HG03103 (cell line): ENCODE measurements around the gene WARS2.
A peak's percentile ranks its signal among the peaks of the same experiment; 100 is the strongest.
"Not testable (repeated sequence)": the region's sequence is repeated elsewhere in the genome, so short reads cannot be mapped to it uniquely, and the experiment has no call there.

ENCODE experiments used
- ATAC-seq: cut with Tn5 transposase; IDR thresholded peaks from one replicate; pipeline ENCODE4 v1.9.1; 2021; ENCODE audit warnings: low read depth; ENCODE audit not compliant: unreplicated experiment

WARS2 gene

DNA sequence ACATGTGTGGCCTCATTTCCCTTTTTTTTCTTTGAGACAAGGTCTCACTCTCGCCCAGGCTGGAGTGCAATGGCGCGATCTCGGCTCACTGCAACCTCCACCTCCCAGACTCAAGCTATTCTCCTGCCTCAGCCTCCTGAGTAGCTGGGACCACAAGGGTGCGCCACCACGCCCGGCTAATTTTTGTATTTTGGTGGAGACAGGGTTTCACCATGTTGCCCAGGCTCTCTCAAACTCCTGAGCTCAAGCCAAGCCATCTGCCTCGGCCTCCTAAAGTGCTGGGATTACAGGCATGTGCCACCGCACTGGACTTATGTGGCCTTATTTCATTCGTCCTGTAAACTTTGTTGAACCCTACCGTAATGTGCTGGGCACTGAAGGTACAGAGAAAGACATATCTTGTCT, 569 bp upstream of the WARS2 start:
- ATAC-seq, result no peak

DNA sequence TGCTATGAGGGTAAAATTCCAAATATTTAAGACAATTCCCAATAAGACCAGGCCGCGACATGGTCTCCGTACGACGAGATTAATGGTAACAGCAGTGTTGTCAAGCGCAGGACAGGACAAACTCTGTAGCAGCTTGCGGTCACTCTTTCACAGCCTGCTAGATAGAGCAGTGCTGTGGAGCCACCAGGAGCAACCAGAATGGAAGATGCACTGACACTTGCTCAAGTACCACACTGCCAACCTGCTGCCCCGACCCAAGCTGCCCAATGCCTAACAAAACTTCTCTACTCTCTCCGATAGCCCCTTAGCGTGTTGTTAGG, 636 bp downstream of the WARS2 start:
- ATAC-seq, result peak; percentile 26

DNA sequence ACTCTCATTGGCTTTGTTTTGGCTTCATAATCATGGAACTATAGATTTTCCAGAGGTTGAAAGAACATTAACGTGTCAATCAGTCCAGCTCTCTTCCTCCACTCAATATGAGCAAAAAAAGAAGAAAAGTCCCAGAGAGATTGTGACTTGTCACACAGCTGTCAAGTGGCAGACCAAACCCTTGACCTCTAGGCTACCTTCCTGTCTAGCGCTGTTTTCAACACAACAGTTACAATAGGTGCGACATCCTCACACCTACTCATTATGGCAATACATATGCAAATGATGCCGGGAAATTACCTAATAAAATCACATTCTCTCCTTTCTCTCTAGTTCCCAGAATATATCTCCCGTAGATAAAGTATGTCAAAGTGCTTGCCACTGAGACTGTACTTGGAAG, 1.1 kb downstream of the WARS2 start:
- ATAC-seq, result peak; percentile 21

DNA sequence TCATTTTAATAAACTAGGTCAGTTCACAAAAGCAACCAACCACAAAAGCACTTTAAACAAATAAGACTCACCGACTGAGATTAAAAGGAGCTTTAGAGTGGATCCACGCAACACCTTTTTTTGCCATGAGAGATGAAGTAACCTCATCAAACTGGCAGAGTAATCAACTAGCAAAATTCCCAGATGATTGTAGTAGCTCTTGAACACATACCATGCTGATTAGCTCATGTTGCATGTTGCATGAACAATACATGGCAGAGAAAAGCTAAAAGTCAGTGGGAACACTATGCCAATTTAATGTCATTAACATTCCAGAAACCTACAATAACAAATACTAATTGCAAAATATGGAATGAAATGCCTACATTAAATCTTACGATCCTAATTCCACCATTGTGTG, 4.1 kb downstream of the WARS2 start:
- no peak for ATAC-seq

DNA sequence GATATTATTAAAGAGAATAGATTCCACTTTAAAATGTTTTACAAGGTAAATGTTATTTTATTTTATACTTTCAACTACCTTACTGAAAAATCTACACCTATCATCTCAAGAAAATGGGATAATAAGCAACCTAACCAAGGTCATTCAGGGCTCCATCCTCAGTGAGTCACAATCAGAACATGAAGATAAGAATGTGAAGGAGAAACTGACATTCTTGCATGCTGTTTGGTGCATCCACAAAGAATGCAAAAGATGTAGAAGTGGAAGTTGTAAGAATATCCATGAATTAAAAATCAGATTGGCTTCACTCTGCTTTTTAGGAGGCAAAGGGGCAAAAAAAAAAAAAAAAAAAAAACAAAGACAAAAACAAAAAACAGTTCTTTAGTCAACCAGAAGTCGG, 6.5 kb downstream of the WARS2 start:
- no peak for ATAC-seq

DNA sequence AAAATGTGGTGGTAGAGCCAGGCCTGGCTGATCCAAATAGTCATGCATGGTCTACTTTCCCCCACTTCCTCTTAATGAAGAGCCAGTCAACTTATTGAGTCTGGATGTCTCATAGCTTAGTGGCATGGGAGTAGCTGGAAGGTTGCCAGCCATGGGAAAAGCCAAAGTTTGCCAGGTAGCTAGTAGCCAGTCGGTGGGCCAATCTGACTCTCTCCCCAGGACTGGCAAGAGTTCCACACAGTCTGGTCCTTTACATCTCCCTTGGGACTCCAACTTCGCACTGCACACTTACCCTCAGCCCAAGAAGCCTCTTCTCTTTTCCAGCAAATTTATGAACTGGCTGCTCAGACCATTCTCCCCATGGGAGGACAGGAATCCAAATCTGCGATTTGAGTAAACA, 8.3 kb downstream of the WARS2 start:
- no peak for ATAC-seq

DNA sequence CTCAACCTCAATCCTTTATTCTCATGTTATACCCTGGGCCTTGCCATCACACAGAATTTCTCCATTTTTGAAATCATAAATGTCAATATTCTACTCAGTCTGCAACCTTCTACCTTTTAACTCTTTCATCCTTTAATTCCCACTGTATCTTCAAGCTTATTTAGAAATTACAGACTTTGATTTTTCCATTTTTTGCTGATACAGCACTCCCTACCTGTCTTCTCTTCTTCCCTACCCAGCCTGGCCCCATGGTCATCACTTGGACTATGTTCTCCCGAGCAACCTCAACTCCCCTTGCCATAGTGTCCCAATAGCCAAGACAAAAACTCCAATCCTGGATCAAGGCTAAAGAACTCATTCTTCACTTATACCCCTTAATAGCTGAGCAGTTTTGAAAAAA, 14.6 kb downstream of the WARS2 start:
- no peak for ATAC-seq

DNA sequence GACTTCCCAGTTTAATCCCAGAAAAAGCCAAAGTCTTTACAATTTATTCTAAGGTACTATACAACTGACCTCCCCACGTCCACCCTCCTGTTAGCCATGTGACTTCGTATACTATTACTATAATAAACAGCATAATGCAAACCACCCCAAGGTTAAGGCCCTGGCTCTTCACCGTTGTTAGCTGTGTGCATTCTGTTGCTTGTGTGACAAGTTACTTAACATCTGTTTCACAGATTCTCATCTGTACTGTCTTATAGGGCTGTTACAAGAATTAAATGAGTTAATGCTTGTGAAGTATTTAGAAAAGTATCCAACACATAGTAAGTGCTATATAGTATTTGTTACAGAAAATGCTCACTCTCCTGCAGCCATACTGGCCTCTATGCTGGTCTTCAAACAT, 15.7 kb downstream of the WARS2 start:
- no peak for ATAC-seq

DNA sequence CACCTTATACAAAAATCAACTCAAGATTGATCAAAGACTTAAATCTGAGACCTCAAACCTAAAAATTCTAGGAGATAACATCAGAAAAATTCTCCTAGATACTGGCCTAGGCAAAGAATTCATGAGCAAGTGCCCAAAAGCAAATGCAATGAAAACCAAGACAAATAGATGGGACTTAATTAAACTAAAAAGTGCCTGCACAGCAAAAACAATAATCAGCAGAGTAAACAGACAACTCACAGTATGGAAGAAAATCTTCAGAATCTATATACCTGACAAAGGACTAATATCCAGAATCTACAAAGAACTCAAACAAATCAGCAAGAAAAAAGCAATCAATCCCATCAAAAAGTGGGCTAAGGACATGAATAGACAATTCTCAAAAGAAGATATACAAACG, 18.6 kb downstream of the WARS2 start:
- not testable (repeated sequence) for ATAC-seq

DNA sequence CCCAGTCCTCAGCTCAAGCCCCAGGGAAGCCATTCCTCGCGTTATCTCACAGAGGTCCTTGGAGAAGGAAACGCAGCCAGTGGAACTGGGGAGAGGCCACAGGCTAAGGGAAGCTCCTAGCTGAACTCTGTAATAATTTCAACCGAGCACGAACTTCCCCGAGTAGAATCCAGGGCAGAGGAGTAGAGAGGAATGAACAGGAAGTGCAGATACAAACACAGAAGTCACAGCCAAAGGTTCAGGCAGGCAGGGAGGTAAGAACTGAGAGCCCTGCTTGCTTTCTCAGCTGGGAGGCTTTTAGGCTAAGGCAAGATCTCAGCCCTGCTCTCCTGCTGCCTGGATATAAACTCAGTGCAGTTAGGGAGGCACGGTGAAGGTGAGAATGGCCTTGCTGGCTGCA, 23.7 kb downstream of the WARS2 start:
- no peak for ATAC-seq

DNA sequence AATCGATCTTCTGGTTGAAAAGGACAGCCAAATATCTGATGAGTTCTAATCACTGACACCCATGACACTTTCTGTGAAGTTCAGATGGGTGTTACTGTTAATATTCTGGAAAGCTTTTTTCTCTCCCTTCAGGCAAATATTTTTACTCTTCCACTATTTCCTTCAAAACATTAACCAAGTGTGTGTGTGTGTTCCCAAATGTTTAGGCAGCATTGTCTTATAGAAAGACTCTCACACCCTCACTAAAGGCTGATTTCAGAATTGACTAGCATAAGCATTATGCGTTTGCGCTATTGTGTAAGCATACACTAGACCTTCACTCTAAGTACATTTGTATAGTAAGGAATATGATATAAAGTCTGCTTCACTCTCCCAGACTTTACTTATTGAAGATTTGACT, 24.7 kb downstream of the WARS2 start:
- ATAC-seq, result no peak

DNA sequence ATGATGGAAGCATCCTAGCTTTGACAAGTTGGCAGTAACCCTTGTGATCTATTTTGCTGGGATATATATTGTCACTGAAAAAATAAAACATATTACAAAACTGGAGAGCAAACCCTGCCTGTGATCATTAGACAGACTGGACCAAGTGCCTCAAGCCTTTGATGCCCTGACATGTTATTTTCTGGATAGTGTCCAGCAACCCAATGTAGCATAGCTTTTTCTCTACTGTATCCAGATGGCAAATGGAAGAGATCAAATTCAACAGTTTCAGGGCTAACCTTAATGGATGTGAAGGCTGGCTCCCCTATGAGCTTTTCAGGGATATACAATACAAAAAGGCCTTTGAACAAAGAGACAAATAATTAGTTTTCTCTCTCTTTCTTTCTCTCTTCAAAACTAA, 25.1 kb downstream of the WARS2 start:
- no peak for ATAC-seq

DNA sequence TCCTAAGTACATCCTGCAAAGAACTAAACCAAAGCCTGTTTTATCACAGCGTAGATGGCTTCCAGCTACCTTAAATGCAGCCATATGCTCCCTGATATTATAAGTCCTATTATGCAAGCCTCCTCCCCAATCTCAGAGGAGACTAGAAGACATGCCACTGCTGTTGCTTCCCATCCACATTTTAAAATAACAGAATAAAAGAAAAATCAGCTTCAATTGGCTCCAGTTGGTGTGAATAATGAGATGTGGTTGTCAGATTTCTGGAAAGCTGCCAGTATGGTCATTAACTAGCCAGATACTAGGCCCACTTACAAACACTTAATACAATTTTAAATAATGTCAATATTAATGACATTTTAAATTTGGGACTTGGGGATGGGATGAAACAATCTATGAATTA, 25.7 kb downstream of the WARS2 start:
- no peak for ATAC-seq

DNA sequence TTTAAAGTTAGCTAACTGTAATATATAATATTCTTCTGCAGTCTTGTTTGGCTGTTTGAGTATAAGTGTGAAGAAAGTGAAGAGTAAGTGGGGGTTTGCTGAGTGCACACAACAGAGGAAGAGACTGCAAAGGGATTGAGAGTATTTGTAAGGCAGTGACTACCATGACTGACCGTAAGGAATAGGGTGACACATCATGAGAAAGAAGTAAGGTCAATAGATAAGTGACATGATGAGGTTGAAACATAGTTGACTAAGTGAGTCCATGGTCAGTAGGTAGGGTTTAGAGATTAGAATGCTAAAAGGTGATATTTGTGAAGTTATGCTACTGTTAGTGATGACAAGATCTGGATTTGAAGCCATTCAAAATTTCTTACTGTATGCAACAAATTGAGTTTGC, 27.7 kb downstream of the WARS2 start:
- no peak for ATAC-seq

DNA sequence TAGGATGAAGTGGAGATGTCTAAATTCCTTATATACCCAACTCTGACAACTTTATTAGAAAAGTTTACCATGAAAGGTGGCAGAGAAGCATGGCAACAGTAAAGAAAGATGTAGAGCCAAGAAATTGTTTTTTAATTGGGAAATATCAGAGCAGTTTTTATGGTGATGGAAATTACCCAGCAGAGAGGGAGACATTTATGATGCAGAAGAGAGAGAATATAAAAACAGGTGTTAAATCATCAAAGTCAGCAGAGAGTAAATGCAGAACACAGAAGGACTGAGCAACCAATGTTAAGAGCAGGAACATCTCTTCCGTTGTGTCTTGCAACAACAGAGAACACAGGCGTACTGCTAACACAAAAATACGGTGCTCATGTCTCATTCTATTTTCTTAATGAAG, 28.2 kb downstream of the WARS2 start:
- no peak for ATAC-seq

DNA sequence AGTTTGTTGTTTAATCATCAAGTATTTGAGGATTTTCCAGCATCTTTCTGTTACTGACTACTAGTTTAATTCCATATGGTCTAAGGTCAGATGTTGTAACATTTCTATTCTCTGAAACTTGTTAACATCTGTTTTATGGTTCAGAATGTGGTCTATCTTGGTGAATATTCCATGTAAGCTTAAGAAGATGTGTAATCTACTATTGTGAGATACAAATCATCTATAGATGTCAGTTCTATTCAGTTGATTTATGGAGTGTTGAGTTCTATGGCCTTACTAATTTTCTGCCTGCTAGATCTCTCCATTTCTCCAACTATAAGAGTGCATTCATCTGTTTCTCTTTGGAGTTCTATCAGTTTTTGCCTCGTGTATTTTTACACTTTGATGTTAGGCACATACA, 31.5 kb downstream of the WARS2 start:
- ATAC-seq, result no peak

DNA sequence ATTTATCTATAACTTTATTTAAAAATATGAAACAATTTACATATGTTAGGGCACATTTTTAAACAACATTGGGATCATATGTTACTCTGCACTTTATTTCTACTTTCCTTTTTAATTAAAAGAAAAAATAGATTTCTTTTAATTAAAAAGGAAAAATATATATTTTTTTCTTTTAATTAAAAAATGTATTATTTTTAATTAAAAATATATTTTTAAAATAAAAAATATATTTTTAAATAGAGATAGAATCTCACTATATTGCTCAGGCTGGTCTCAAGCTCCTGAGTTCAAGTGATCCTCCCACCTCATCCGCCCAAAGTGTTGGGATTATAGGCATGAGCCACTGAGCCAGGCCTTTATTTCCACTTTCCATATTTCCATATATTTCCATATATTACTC, 36.7 kb downstream of the WARS2 start:
- no peak for ATAC-seq

DNA sequence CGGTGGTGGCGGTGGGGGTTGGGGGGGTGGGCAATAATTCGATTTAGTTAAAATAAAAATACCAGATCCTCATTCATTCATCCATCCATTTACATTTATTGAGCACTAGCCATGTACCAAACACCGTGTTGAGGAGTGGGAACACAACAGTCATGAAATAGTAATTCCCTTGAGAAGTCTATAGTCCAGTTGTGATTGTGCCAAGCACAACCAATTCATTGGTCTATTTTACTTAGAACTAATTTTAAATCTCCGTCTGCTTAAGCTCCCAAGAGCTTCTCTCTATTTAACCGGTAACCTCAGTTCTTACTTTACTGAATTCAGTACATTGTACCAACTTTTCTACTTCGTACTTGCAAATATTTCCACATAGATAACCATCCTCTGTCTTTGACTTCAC, 38.4 kb downstream of the WARS2 start:
- no peak for ATAC-seq

DNA sequence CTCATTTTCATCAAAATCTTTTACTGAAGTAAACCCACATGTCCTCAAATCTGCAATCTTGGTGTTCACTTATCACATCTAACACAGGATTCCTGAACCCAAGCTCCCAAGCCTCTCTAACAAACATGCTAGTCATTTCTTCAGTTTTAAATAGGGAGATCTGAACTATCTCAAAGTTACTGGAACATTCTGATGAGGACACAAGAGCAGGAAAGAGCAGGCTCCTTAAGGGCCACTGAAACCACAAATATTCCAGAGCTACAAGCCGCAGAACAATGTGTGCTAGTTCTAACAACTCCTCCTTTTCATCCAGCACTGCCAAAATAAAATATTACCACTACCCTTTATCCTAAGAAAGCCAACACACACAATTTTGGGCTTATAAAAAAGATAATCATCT, 38.9 kb downstream of the WARS2 start:
- ATAC-seq, result no peak

DNA sequence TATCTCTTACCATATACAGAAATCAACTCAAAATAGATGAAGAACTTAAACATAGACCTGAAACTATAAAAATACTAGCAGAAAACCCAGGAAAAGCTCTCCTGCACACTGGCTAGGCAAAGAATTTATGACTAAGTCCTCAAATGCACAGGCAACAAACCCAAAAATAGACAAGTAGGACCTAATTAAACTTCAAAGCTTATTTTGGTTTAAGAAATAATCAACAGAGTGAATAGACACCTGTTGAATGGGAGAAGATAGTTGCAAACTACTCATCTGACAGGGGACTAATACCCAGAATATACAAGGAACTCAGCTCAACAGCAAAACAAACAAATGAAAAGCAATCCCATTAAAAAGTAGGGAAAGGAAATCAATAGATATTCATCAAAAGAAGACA, 40.7 kb downstream of the WARS2 start:
- ATAC-seq, result no peak

DNA sequence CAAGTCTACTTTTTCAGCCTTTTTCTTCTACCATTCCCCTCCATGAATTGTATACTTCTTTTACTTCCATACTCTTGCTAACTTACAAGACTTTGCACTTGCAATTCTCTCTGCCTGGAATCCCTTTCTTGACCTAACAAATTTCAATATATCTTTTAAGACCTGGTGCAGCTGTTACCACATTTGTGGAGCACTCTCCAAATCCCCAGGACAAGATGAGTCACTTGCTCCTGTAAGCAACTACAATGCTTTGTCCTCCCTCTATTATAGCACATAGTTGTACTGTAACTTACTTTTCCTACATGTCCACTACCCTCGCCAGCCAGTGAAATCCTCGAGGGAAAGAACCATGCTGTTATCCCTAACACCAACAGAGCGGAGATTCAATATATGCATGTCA, 43.1 kb downstream of the WARS2 start:
- no peak for ATAC-seq

DNA sequence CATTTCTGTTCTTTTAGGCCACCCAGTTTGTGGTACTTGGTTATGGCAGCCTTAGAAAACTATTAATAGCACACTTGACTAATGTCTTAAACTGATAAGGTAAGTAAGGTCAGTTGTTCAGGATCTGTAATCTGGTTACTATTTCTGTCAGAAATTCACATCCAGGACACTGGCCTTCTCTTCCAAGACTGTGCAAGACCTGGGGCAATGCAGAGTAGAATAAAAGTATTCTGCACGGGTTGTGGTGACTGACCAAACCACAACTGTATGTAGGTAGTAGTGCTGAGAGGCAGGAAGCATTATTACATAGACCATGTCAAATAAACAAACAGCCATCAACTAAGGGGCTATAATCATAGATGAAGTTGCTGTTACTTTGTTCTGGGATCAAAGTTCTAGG, 46.7 kb downstream of the WARS2 start:
- ATAC-seq, result no peak

DNA sequence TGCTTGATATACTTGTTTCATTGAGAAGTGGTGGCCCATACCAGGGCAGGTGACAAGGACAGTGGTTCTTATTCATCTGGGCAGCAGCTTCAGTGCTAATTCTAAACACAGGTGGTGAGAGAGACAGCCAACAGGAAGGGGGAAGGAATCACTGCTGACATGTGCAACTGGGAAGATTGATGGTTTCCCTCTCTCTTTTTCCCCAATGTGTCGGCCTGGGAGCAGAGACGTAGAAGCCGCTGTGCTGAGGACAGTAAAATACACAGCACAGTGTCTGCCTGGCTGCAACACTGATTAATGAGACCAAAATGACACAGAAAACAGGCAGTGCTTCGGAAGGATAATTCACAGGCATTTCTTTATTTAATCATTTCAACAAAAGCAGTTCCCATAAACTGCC, 48.8 kb downstream of the WARS2 start:
- ATAC-seq, result no peak

DNA sequence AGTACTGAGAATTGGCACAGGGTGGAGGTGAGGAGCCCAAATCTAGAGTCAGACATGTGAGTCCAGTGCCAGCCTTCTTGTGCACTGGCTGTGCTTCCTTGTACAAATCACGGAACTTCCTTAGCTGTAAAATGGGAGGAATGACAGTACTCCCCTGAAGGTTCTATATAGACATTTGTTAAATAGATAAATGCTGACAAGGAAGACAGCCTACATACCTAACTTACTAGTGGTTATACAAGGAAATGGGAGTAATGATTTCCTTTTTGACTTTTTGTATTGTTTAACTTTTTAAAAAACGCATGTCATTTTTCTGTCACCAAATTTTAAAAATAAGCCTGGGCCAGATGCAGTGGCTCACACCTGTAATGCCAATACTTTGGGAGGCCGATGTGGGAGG, 50.2 kb downstream of the WARS2 start:
- no peak for ATAC-seq
